ENCODE data around the gene YPEL4. TPM values are rescaled to one million over a fixed set of nuclear protein-coding genes. Genes with fewer than 3 reads are reported as not detected.

Gene YPEL4
- total RNA-seq, 1 donor from 2014 or later, result 6.9 TPM

DNA sequence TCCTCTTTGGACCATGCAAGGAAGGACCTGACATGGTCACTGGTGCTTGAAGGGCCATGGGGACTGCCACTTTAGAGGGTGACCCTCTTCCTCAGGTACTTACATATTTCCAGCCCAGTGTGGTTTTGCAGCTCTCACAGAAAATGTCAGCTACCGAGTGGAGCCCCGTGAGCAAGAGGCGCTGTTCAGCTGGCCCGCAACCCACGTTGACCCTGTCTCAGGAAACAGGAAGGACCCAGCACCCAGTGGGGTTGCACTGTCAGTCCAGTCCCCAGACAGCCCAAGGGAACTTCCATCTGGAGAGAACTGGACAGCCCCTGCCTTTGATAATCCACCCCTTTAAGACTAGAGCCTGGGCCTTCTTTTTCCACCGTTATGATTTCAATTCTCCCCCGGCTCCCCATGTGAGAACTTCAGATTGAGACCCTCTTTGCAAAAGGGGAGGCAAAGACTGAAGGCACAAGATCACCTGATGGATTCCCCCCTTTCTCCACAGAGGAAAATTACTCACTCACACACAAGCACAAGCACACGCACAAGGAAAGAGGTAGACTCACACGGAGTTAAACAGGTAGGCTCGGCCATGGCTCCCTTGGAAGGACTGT is 3.4 kb downstream of the YPEL4 start:
- no peaks in the 10 kb centered on the region for H3K9me3 ChIP-seq
- DNase-seq (no peak), ATAC-seq (peak; percentile 46)
- peak overlapping the region; percentile 58 for H3K27ac ChIP-seq
- H3K4me1 ChIP-seq, result peaks cover 44% of the 10 kb centered on the region
- peaks cover 18% of the 10 kb centered on the region for H3K27me3 ChIP-seq
- no peak overlapping the region for H3K4me3 ChIP-seq
- TF ChIP-seq, protein P1, sequence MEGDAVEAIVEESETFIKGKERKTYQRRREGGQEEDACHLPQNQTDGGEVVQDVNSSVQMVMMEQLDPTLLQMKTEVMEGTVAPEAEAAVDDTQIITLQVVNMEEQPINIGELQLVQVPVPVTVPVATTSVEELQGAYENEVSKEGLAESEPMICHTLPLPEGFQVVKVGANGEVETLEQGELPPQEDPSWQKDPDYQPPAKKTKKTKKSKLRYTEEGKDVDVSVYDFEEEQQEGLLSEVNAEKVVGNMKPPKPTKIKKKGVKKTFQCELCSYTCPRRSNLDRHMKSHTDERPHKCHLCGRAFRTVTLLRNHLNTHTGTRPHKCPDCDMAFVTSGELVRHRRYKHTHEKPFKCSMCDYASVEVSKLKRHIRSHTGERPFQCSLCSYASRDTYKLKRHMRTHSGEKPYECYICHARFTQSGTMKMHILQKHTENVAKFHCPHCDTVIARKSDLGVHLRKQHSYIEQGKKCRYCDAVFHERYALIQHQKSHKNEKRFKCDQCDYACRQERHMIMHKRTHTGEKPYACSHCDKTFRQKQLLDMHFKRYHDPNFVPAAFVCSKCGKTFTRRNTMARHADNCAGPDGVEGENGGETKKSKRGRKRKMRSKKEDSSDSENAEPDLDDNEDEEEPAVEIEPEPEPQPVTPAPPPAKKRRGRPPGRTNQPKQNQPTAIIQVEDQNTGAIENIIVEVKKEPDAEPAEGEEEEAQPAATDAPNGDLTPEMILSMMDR (IDR thresholded peaks at IDR 0.05), result no peak
- intact Hi-C loops (cut with DNase I), result no loop called here
- no peaks in the 10 kb centered on the region for H3K36me3 ChIP-seq

DNA sequence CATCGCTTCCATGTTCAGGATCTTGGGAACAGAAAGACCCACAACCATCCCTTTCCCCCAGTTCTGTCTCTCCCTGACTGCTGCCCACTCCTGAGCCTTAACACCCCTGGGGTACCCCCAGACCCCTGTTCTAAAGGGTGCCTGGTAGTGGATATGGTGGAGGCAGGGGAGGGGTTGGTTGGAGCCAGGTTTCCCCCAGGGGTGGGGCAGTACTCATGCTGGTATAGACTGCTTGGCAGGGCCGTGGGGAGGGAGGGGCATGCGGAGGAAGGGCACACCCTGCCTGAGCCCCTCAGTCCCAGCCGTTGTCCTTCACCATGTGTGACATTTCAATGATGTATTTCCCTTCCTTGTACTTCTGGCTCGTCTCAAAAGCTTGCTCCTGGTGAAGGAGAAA is 4.0 kb downstream of the YPEL4 start:
- intact Hi-C loops (cut with DNase I), result no loop called here
- Histone ChIP-seq H3K4me3 (no peak overlapping the region), H3K4me1 (peaks cover 44% of the 10 kb centered on the region), H3K27me3 (peaks cover 18% of the 10 kb centered on the region), H3K9me3 (no peaks in the 10 kb centered on the region), H3K36me3 (no peaks in the 10 kb centered on the region), H3K27ac (peak overlapping the region; percentile 58)
- peak; percentile 7 for ATAC-seq
- TF ChIP-seq, protein P1 (IDR thresholded peaks at IDR 0.05), result no peak
- DNase-seq, result no peak

DNA sequence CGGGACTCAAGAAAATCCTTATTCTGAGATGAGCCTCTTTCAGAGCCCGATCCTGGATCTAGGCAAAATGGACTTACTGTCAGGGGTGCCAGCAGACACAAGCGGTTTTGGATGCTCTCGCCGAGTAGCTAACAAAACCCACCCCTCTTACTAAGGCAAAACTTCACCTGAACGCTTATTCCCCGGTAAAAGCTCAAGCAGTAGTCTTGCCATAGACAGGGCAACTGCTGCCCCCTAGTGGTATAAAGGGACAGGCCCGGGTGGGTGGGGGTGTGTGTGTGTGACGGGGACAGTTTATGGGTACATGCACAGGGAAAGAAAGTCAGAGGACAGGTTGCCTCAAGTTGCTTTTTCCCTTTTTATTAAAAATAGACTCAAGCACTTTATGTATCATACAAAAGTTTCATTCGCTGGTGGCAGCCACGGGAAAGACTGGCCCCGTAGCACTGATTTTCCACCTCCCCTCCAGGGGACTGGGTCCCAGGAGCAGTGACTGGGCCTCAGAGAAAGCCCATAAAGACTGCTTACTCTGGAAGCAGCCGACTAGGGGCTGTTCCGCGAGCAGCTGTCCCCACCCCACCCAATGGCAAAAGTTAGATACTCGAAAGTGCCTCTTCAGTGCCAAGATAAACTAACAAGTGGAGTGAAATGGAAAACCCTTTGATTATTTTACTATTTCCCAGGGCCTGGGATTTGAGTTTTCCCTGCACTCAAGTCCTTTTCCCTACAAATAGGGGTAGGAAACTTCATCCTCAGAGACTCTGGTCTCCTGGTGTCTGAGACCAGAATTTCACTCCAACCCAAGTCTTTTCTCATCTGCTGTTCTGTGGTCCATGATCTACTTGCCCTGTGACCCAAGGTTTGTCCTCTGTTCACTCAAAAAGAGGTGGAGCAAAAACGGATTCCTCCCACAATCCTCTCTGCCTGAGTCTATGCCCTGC is 4.7 kb downstream of the YPEL4 start:
- peak; percentile 80 for ATAC-seq

DNA sequence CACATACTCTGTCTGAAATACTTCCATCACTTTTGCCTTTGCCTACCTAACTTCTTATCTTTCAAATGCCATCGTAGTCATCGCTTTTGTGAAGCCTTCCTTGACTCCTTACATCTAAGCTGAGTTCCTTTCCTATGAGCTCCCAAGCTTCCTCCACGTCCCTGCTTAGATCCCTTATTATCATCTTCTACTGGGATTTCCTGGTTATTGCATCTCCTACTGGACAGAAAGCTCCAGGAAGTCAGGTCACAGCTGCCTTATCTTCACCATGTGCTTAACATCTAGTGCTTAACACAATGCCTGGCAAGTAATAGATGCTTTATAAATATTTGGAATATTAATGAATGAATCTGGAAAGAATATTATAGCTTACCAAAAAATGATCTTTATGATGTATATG is 5.9 kb downstream of the YPEL4 start:
- Histone ChIP-seq H3K36me3 (no peaks in the 10 kb centered on the region), H3K4me3 (no peak overlapping the region), H3K4me1 (peaks cover 48% of the 10 kb centered on the region), H3K27ac (no peak overlapping the region), H3K9me3 (no peaks in the 10 kb centered on the region), H3K27me3 (peaks cover 18% of the 10 kb centered on the region)
- ATAC-seq (no peak), DNase-seq (no peak)
- intact Hi-C loops (cut with DNase I), result loop anchor here (5.0 kb wide), 1 partner anchor 77 kb away; the partner anchor contains the start of gene UBE2L6
- TF ChIP-seq, protein P1 (IDR thresholded peaks at IDR 0.05), result peak; percentile 13

More for the DNA sequence above, 4.7 kb downstream of the YPEL4 start:
- TF ChIP-seq, protein P1 (IDR thresholded peaks at IDR 0.05), result peak; percentile 80
- Histone ChIP-seq H3K9me3 (no peaks in the 10 kb centered on the region), H3K27me3 (peaks cover 18% of the 10 kb centered on the region), H3K27ac (peak overlapping the region; percentile 58), H3K4me1 (peaks cover 49% of the 10 kb centered on the region), H3K4me3 (no peak overlapping the region), H3K36me3 (no peaks in the 10 kb centered on the region)
- intact Hi-C loops (cut with DNase I), result loop anchor here (5.0 kb wide), 1 partner anchor 78 kb away; the partner anchor contains the start of gene UBE2L6
- peak; percentile 87 for DNase-seq

DNA sequence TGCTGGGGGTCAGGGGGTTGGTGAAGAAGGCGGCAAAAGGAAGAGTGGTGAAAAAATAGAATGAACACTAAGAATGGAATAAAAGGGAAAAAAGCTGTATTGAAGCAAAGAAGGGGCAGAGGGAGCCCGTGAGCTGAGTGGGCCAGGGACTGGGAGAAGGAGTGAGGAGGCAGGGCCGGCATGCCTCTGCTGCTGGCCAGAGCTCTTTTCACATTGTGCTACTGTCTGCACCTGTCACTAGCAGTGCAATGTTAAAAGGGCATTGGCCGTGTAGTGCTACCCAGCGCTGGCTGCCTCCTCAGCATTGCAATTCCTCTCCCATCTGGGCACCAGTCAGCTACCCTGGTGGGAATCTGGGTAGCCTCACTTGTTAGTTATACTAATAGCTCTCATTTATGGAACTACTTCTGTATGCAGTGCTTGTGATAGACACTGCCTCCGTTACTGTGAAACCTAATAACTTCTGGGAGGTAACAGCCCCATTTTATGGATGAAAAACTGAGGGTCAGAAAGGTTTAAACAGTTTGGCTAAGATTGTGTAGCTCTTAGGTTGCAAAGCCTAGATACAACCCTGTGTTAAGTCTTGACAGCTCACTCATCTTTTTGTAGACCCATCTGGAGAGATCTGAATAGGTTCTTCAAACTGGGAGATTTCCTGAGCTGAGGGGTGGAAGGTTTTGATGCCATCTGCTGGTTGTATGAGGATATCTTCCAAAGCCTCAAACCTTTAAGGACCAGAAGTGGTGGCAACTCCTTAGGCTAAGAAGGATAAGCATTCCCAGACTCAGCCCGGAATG is 8.5 kb downstream of the YPEL4 start:
- DNase-seq (no peak), ATAC-seq (peak; percentile 27)
- Histone ChIP-seq H3K36me3 (no peaks in the 10 kb centered on the region), H3K27ac (no peak overlapping the region), H3K4me1 (peaks cover 31% of the 10 kb centered on the region), H3K4me3 (no peak overlapping the region), H3K9me3 (no peaks in the 10 kb centered on the region), H3K27me3 (no peaks in the 10 kb centered on the region)
- TF ChIP-seq, protein P1 (IDR thresholded peaks at IDR 0.05), result peak; percentile 61
- intact Hi-C loops (cut with DNase I), result loop anchor here (5.0 kb wide), 1 partner anchor 74 kb away; the partner anchor contains the start of gene UBE2L6
